DMS53 treated with DMSO at 0.1 percent for 48 hours (cell line): ENCODE data around the gene TMC4.

Experiments
- DNase-seq: peaks from one replicate; lab custom pipeline; 2025; ENCODE audit not compliant: unreplicated experiment; lab: John Stamatoyannopoulos, UW

Gene TMC4

DNA sequence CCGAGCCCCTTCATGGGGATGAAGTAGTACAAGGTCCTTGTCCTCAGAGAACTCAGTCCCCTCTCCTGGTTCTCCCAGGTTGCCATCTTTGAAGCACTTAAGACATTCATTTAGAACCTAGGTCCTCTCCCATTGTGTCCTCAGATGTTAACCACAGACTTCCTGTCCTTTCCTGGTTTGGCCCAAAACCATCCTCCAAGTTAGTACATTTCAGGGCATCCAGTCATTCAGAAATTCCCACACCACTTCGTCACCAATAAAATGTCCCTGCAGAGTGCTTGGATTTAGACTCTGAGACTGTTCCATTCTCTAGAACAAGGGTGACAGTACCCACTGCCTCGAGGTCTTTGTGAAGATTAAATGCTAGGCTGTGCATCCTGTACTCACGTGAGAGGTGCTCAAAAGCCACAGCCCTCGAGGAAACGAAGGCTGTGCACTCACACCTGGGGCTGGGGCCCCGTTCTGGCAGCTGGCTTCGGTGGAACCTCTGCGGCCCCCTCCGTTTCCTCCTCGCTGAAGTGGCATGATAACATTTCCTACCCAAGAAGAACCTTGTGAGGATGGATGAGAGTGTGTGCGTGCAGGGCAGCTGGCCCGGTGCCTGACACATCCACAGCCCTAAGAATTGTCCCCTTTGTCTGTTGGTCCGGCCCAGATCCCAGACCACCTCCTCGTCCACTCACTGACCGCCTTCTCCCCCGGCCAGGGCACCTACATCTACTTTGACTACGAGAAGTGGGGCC is 18.2 kb downstream of the TMC4 start:
- no peak for DNase-seq

- DNase-seq: no peak
Measured at GRCh38 chr19:54153731-54154326, 19.1 kb downstream of the TMC4 start.

- no peak for DNase-seq
Measured at GRCh38 chr19:54152878-54153524, 20.0 kb downstream of the TMC4 start.

GRCh38 chr19:54152267-54152666 is 20.7 kb downstream of the TMC4 start:
- DNase-seq: no peak

DNA sequence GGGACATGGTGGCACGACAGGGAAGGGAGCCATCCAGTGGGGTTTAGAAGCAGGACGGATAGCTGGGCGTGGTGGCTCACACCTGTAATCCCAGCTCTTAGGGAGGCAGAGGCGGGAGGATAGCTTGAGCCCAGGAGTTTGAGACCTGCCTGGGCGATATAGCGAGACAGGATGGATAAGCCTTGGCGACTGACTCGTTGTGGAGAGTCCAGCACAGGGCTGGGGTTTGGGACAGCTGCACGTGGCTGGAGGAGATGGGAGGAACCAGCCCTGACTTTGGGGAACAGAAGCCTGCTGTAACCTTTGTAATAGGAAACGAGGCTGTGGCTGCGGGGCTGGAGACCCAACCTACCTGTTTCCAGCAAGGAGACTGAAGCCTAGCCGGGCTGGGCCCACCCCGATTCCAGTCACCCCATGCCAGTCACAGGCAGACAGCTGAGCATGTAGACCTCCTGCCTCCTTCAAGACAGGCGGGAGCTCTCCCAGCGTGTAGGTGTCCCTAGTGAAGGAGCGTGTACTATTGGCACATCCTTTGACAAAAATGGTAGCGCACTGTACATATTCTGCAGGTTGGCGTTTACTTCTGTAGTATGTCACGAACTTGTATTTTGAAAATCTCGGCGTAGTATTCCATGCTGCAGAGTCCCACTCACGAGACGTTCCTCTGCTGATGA is 21.5 kb downstream of the TMC4 start:
- DNase-seq: no peak

GRCh38 chr19:54149021-54149812 is 23.7 kb downstream of the TMC4 start:
- DNase-seq: no peak

GRCh38 chr19:54148158-54148557 is 24.8 kb downstream of the TMC4 start:
- DNase-seq: no peak

DNA sequence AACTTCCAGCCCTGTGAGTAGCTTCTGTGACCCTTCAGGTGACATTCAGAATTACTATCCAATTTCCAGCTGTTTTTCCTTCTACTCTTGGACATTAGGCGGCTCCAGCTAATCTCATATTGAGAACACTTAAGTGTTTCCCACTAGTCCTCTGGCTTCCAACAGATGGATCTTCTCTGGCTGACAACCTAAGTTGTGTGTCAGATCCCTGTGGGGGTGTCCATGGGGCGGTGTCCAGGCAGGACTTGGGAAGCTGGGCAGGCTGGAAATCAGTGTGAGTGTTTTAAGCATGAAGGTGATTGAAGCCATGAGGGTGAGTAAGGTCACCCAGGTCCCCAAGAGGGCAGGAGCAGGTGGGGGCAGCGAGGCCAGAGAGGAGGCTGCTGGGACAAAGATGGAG is 25.3 kb downstream of the TMC4 start:
- DNase-seq: no peak

- DNase-seq: no peak
Measured at GRCh38 chr19:54145541-54146158, 27.3 kb downstream of the TMC4 start.

GRCh38 chr19:54142166-54142780 is 30.7 kb downstream of the TMC4 start:
- DNase-seq: no peak

GRCh38 chr19:54141356-54141755 is 31.6 kb downstream of the TMC4 start:
- no peak for DNase-seq

GRCh38 chr19:54138489-54139256 is 34.3 kb downstream of the TMC4 start:
- no peak for DNase-seq

- DNase-seq: no peak
Measured at GRCh38 chr19:54137699-54138488, 35.1 kb downstream of the TMC4 start, which contains the start of gene CNOT3. Gene CNOT3, plus strand, starts transcription at chr19:54137762. Its CDS starts 5,217 bp downstream, at chr19:54142979.

DNA sequence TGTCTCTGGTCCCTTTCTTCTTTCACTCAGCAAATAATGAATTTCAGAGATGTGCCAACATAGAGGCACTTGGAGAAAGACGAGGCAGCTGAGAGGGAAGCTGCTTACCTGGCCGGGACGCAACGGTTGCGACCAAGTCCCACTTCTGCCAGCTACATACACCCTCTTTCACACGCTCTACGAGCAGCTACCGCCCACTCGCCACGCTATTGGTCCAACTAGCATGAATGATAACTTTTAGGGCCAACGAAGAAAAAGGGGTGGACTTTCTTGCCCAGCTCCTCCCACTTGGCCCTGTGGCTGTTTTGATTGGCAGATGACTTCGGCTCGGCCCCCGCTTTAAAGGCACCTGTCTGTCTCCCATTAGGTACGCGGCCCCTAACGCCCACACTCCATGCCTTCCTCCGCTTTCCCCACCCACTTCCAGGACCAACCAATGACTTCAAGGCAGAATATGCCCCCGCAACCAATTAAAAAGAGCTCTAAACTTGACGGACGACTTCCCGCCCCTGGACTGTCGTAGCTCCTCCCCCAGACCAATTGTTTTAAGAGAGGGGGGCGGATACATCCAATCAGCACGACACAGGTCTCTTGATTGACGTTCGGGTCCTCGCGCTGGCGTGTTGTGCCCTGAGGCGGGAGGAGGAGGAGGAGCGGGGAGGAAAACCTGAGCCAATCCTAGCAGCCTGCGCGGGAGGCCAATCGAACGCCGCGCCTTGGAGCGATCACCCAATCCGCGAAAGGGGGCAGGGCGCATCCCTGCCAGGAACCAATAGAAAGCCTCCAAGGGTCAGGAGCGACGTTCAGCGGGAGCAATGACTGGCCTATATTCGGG is 35.9 kb downstream of the TMC4 start:
- peak; percentile 99 for DNase-seq

- DNase-seq: peak; percentile 68
Measured at GRCh38 chr19:54136086-54136863, 36.7 kb downstream of the TMC4 start.

DNA sequence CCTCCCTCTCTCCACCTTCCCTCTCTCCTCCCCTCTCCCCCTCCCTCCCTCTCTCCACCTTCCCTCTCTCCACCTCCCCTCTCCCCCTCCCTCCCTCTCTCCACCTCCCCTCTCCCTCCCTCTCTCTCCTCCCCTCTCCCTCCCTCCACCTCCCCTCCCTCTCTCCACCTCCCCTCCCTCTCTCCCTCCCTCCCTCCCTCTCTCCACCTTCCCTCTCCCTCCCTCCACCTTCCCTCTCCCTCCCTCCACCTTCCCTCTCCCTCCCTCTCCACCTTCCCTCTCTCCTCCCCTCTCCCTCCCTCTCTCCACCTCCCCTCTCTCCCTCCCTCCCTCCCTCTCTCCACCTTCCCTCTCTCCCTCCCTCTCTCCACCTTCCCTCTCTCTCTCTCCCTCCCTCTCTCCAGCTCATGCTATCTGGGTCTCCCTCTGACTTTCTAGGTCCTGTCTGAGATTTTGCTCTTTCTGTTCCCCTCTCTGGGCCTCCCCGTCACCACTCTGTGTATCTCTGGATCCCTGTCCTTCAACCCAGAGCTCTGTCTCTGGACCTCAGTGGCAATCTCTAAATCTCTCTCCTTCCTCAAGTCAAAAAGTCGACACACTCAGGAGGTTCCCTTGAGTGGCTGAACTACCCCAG is 38.9 kb downstream of the TMC4 start:
- DNase-seq: no peak
